Endothelial cell of hepatic sinusoid (primary cell): ENCODE results near the gene NPDC1.

Experiments used
- in situ Hi-C: cut with HindIII; loops from 2 replicates; pipeline ENCODE4 v1.10.0; 2017; ENCODE audit warnings: low sequenced_read_pairs

Gene NPDC1, protein sequence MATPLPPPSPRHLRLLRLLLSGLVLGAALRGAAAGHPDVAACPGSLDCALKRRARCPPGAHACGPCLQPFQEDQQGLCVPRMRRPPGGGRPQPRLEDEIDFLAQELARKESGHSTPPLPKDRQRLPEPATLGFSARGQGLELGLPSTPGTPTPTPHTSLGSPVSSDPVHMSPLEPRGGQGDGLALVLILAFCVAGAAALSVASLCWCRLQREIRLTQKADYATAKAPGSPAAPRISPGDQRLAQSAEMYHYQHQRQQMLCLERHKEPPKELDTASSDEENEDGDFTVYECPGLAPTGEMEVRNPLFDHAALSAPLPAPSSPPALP

DNA sequence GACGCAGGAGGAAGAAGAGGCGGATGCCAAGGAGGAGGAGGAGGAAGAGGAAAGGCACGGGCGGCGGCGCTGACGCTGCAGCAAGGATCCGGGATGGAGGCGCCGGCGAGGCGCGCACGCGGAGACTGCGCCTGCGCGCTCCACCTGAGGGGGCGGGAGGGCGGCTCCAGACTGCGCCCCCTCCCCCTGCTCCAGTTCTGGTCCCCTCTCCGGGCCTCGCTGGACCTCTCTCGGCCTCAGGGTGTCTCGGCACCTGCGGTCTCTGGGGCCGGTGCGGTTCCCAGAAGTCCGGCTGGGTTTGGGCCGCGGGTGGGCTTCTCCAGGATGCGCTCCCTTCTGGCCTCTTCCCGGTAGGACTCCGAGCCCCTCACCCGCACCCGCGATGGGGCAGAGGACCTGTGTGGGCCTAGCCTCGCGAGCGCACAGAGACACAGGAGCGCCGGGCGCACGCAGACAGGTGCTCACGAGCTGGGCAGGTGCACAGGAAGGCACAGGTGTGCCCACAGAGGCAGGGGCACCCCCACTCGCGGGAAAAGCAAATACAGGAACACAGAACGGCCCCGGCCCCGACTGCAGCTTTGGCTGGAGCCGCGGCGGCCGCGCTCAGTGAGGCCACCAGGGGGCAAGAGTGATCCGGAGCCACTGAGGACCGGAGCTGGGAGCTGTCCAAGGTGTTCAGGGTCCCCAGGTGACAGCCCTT is at the start of gene NPDC1:
Gene NPDC1, minus strand, starts transcription at position 90 of the 700 bp plus-strand sequence. CDS start 188 bp downstream, outside the sequence.
- in situ Hi-C loops = no loop called here

DNA sequence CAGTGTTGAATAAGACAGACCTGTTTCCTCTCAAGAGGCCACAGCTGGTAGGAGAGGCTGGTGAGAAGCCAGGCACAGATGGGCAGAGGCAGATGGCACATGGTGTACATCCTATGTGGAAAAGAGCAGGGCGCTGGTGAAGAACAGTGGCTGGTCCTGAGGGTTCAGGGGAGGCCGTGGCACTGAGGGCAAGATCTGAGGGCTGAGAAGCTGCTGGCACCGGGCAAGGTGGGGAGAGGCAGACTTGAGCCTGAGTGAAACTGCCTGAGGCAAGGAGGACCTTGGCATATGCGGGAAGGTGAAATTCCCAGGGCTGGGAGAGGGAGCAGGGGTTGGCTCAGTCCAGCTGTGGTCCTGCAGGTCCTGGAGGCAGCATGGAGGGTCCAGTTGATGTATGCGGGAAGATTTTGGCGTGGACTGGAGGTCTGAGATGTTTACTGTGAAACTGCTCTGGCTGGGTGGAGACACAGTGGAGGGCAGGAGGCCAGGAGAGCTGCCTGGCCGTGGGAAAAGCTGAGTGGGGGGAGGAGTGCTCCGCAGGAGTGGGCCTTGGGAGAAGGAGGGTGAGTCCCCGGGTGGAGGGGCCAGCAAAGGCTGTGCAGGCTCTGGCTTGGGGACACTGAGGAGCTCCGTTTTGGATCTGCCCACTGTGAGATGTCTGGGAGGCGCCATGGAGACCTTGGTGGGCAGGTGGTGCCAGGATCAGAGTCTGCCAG is 43.4 kb upstream of the NPDC1 start:
- in situ Hi-C loops = no loop called here

DNA sequence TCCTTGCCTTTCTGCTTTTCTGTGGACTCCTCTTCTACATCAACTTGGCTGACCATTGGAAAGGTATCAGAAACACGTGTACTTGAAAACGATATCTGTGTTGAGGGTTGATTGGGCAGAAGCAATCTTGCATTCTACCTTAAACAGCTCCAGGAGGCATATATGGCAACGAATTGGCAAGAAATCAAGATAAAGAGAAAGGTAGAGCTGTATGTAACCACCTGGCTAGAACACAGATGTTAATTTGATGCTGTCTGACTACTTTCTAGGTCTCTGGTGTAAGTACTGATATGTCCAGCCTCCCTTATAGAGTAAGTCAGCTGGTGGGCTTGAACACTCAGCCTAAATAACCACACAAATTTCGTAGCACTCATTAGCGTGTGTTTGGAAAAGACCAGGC is 42.1 kb upstream of the NPDC1 start:
- in situ Hi-C loops = no loop called here

DNA sequence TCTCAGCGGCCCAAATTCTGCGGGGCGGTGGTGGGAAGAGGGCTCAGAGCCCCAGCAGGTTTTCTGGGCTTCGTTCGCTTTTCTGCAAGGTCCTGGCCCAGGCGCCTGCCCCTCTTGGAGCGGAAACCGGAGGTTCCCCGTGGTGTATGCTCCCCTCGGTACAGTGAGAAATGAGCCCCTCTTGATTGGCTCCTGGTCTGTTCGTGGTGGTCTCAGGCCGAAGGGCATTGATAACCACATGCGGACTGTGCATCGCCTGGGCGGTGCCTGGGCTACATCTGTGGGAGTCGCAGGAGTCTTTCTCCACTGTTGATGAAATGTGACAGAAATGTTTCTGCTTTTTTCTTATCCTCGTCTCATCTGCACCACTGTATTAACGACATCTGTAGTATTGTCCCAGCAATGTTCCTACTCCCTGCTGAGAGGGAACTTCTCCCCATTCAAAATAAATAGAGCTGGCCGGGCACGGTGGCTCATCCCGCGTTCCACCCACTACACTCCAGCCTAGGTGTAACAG is 41.5 kb upstream of the NPDC1 start:
- in situ Hi-C loops = no loop called here

DNA sequence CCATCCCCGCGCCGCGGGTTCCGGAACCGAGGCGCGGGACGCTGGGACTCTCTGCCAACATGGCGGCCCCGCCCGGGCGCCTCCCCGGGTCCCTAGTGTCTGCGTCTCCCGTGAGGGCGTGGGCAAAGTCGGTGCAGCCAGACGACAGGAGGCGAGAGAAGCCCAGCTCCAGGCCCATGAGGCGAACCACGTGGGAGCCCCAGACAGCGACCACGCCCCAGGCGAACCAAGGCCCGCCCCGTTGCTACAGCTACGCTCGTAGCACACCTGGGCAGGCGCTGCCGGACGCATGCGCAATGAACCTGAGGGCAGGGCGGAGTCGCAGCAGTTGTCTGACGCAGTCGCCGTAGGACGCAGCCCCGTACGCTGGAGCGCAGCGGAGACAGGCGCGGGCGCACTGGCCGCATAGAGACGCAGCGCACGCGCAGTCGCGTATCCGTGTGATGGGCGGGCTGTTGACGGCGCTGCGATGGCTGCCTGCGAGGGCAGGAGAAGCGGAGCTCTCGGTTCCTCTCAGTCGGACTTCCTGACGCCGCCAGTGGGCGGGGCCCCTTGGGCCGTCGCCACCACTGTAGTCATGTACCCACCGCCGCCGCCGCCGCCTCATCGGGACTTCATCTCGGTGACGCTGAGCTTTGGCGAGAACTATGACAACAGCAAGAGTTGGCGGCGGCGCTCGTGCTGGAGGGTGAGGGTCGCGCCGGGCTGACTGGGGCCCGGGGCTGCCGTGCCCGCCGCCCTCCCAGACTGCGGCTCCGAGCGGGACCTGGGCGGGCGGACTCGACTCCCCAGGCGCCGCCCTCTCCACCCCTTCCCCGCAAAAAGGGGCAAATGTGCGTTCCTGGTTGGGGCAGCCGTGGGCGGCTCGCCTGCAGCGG is 40.8 kb upstream of the NPDC1 start, which contains the start of gene MAN1B1:
Gene MAN1B1, plus strand, starts transcription at position 455 of the 878 bp plus-strand sequence. Its CDS starts 15 bp downstream, at position 470.
- in situ Hi-C loops = no loop called here

DNA sequence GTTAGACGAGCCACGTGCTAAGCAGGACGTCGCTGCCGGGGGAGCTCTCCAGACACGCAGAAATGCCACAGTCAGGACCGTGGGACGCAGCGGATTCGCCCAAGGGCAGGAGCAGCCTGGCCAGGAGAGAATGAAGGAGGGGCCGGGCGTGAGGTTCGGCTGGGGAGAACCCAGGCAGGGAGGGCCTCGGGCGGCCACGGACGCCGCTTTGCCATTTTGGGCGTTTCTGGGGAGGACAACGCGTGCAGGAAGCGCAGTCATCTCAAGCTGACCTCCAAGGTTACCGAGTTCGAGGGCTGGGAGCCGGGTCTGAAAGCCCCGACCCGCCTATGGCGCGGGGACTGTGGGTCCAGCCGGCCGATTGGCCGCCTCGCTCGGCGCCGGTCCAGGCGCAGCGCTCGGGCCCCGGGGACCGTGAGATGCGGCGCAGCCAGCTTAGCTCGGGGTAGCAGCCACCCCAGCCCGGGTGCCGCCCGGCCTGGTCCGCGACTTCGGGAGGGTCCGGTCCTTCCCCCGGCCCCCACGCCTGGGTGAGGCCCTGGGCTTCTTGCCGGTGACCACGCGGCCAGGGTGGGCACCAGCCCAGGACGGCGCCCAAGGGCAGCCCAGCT is 40.0 kb upstream of the NPDC1 start:
- in situ Hi-C loops = no loop called here

DNA sequence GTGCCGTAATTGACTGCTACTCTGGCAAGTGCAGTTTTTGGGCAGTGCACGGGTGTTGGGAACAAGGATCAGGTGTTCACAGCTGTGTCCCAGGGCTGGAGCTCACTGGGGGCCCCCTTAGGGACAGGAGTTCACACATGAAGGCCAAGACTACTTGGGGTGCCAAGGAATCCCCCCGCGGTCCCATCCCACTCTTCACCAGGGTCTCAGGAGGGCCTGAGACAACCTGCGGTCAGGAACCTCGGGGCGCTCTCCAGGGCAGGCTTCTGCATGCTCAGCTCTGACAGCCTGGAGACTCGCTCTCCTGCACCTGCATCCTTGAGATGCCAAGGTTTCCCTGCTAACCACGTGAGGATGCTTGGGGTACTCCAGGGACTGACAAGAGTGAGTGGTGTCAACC is 38.5 kb upstream of the NPDC1 start:
- in situ Hi-C loops = no loop called here

DNA sequence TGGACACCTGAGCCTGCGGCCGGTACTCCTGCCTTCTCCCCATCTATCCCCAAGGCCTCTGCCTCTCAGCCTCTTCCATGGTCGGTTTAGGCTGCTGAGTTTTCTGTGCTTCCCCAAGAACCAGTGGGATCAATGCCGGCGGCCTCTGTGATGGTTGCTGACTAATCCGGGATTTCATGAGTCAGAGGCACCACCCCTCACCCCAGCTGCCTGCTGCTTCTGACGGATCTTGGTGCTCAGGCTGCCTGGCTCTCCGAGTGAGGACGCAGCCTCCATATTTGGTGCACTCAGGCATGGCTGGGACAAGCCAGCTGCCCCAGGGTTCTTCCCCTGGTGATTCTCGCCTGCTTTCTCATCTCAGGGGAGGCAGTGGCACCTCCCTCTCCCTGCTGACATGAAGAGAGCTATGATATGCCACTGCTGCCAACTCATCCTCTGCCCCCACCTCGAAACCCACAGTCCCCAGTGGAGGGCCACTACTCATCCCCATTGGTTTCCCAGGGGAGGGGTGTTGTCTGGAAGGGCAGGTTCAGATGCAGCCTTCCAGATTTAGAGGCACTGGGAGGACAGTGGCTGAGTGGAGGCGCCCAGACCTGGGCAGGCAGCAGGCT is 37.5 kb upstream of the NPDC1 start:
- in situ Hi-C loops = no loop called here

DNA sequence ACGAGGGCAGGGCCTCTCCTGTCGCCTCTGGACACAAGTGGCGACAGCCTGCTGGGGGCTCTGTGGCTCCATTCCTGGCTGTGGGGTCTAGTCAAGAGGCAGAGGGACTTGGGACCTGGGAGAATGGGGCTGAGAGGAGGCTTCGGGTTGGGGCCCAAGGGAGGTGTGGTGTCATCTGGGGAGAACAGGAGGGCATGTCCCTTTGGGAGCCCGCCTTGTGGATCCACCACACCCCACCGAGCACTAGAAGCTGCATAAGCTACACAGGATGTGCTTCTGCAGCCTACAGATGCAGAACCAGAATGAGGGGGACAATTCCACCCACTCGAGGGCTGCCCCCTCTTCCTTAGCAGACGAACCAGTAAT is 36.9 kb upstream of the NPDC1 start:
- in situ Hi-C loops = no loop called here

DNA sequence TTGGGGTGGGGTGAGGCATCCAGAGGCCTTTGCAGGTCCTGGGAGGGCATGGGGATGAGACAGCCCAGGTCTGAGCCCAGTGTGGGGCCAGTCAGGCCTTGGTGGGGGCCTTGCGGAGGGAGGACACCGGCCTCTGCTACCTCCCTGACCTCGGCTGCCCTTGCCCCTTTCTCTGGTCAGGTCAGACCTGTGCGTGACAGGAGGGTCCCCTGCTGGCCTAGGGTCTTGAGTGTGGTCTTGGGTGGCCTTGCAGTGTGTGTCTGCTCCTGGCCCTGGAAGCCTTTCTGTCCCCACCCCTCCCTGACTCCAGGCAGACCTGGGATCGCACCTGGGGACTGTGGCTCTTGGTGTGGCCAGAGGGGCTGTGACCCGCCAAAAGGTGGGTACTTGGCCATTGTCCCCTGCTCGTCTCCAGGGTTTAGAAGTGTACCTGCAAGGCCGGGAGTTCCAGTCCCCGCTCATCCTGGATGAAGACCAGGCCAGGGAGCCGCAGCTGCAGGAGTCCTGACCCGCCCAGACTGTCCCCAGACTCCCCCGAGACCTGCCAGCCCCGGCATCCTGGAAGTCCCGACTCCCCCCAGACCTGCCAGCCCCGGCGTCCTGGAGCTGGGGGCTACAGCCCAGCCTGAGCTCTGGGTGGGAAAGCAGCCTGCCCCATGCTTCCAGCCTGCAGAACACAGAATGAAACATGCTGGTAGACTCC is 36.4 kb upstream of the NPDC1 start:
- in situ Hi-C loops = no loop called here

DNA sequence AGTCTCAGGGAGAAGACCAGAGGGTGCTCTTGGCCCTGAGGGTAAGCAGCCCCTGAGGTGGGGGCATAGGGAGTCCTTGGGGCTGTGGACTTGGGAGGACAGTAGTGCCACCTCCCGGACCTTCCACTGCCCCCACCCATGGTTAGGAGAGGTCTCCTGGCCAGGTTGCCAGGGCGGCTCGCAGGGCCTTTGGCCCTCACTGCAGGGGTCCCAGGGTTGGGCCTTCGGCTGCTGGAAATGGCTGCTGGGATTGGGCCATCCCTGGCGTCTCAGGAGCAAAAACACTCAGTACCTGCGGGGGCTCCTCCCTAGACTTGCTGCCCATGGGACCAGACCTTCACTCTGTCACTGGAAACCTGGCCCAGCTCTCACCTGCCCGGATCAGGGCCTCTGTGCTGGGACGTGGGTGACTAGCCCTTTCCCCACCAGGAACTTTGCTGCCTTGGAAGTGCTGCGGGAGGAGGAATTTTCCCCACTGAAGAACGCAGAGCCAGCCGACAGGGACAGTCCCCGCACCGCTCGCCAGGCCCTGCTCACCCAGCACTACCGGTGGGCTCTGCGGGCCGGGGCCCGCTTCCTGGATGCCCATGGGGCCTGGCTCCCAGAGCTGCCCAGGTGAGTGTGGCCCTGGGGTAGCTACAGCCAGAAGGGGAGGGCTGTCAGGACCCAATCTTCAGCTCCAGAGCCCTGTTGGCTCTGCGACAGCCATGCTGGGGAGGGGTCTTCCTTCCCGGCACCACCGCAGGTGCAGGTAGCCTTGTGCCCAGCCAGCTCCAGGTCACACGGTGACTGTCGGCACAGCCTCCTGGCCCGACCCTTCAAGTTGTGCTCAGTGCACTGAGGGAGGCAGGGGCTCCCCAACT is 34.5 kb upstream of the NPDC1 start:
- in situ Hi-C loops = no loop called here

DNA sequence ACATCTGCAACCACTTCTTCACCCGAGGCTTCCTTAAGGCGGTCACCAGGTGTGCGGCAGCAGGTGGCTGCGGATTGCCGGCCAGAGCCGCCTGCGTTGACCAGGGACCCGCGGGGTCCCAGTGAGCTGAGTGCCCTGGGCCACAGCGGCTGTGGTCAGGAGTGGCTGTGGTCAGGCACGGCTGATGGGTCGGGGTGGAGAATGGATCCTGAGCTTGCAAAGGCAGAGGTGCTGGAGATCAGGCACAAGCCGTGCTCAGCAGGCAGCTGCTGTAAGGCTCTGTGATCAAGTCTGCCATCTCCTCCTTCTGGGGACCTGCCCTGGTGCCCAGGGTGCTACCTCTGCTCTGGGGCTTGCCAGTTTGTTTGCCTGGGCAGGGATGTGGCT is 33.4 kb upstream of the NPDC1 start:
- in situ Hi-C loops = no loop called here

DNA sequence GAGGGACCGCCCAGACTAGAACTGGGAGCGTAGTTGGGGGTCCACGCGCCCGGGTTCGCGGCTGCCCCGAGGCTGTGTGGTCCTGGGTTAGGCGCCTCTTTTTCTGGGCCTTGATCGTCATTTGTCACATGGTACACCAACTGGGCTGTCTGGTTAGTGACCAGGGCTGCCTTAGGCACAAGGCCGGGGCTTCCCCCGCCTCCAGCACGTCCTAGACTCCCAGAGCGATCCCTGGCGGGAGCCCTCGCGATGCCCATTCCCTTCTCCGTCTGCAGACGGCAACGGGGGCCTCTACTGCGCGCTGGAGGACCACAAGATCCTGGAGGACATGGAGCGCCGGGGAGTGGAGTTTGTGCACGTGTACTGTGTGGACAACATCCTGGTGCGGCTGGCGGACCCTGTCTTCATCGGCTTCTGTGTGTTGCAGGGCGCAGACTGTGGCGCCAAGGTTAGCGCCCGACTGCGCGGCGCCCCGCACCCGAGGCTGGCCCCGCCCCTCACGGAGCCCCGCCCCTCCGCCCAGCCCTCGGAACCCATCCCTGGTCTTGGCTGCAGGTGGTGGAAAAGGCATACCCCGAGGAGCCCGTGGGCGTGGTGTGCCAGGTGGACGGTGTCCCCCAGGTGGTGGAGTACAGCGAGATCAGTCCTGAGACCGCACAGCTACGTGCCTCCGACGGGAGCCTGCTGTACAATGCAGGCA is 32.9 kb upstream of the NPDC1 start:
- in situ Hi-C loops = no loop called here

DNA sequence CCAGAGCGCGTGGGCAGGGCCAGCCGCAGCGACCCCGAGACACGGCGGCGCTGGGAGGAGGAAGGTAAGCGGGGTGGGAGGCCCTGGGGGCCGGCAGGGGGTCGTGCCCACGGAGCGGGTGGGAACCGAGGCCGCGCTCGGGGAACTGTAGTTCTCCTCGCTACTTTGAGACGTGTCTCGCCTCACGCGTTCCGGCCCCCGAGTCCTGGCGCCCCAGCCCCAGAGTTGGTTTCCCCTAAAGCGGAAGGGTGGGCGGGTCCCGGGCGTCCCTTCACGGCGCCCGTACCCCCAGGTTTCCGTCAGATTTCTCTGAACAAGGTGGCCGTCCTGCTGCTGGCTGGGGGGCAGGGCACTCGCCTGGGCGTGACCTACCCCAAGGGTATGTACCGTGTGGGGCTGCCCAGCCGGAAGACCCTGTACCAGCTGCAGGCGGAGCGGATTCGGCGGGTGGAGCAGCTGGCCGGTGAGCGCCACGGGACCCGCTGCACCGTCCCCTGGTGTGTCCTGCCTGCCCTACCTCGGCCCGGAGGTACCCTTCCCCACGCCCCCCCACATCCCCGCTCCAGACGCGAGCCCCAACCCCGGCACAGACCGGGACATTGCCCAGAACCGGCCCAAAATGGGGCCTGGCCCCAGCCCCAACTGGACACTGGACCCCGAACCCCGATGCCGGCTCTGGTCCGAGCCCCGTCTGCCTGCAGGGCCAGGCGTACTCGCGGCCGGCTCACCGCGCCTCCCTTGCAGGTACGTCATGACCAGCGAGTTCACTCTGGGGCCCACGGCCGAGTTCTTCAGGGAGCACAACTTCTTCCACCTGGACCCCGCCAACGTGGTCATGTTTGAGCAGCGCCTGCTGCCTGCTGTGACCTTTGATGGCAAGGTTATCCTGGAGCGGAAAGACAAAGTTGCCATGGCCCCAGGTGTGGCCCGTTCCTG is 32.0 kb upstream of the NPDC1 start:
- in situ Hi-C loops = no loop called here

DNA sequence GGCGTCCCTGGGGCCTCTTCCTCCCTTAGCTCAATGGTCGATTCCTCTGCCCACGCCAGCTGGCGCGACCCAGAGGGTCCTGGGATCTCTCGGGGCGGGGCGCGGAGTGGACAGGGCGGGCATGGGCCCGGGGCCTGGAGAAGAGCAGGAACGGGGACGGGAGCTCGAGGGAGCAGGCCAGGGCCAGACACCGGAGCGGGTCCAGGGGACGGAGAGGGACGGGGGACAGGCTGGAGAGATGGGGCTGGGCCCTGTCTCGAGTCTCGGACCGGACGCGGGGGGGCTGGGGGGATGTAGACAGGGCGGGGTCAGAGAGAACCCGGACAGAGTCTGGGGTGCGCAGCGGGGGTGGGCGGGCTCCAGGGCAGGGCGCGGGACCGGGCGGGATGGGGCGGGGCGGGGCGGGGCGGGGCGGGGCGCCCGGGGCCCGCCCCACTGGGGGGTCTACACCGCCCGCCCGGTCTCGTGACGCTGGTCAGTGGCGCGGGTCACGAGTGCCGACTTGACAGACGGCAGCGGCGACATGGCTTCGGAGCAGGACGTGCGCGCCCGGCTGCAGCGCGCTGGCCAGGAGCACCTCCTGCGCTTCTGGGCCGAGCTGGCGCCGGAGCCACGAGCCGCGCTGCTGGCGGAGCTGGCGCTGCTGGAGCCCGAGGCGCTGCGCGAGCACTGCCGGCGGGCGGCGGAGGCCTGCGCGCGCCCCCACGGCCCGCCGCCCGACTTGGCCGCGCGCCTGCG is 31.2 kb upstream of the NPDC1 start, which contains the start of gene UAP1L1:
Gene UAP1L1, plus strand, starts transcription at position 508 of the 738 bp plus-strand sequence. Its CDS starts 16 bp downstream, at position 524.
- in situ Hi-C loops = no loop called here

DNA sequence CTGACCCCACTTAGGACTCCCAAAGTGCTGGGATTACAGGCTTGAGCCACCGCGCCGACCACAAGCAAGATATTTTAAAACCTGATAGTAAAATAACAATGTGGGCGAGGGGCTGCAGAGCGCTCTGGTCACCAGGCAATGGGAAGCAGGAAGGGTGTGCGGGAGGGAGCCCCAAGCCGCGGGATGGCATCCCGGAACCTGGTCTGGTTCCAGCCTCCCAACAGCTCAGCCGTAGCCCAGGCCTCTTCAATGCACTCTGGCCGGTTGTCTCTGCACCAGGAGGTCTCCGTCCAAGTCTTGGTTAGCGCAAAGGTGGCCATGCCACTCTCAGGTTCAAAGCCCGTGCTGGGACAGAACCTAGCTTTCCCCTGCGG is 30.6 kb upstream of the NPDC1 start:
- in situ Hi-C loops = no loop called here
